Activated CD8-positive, alpha-beta T cell treated with anti-CD3 and anti-CD28 coated beads for 36 hours (primary cell): ENCODE results near the gene C19orf73. TPM values are rescaled to one million over a fixed set of nuclear protein-coding genes. Genes with fewer than 3 reads are reported as not detected.

Experiments used
- ATAC-seq: fragments of 200-7000 bp; cut with Tn5 transposase; one replicate; pipeline ENCODE4 v1.10.0; 2021; ENCODE audit warnings: mild to moderate bottlenecking, moderate library complexity
- CTCF ChIA-PET: fragments of 350-600 bp; sonication (Branson Sonifier 250); formaldehyde crosslinking; loops from one replicate; lab custom pipeline; 2021; ENCODE audit warnings: antibody characterized with exemption; lab: Charles Lee
- POLR2A ChIA-PET: fragments of 350-600 bp; sonication (Branson Sonifier 250); formaldehyde crosslinking; loops from one replicate; lab custom pipeline; 2021; ENCODE audit warnings: antibody characterized with exemption; lab: Charles Lee
- DNase-seq: peaks from one replicate; pipeline ENCODE4 v3.0.0-alpha.2; 2020
- H3K27ac Mint-ChIP-seq: one replicate; pipeline ENCODE4 v1.8.0; 2021; ENCODE audit warnings: mild to moderate bottlenecking, mixed read lengths
- H3K27me3 Mint-ChIP-seq: one replicate; pipeline ENCODE4 v1.8.0; 2021; ENCODE audit warnings: mixed read lengths
- H3K36me3 Mint-ChIP-seq: one replicate; pipeline ENCODE4 v1.8.0; 2021; ENCODE audit warnings: low read depth, mixed read lengths
- H3K4me1 Mint-ChIP-seq: one replicate; pipeline ENCODE4 v1.8.0; 2021; ENCODE audit warnings: low read depth, mixed read lengths
- H3K4me3 Mint-ChIP-seq: one replicate; pipeline ENCODE4 v1.8.0; 2021; ENCODE audit warnings: mild to moderate bottlenecking, moderate library complexity, mixed read lengths
- H3K9me3 Mint-ChIP-seq: one replicate; pipeline ENCODE4 v1.8.0; 2021; ENCODE audit warnings: mixed read lengths
- CTCF ChIP-seq: fragments of 200-600 bp; IDR thresholded peaks from one replicate; pipeline ENCODE4 v1.8.0; 2022; ENCODE audit warnings: antibody characterized with exemption, mild to moderate bottlenecking
- intact Hi-C: fragments of 100-400 bp; cut with micrococcal nuclease; formaldehyde crosslinking; loops from one replicate; pipeline ENCODE4 v1.10.0; 2022
- total RNA-seq, 2 experiments: library from RNA; stranded (reverse); gene quantifications; one replicate each; pipeline ENCODE4 v1.2.3, GENCODE V29; 2021

Gene C19orf73
- total RNA-seq, 2 experiments from 2014 or later = 1.5 to 2.0 TPM

DNA sequence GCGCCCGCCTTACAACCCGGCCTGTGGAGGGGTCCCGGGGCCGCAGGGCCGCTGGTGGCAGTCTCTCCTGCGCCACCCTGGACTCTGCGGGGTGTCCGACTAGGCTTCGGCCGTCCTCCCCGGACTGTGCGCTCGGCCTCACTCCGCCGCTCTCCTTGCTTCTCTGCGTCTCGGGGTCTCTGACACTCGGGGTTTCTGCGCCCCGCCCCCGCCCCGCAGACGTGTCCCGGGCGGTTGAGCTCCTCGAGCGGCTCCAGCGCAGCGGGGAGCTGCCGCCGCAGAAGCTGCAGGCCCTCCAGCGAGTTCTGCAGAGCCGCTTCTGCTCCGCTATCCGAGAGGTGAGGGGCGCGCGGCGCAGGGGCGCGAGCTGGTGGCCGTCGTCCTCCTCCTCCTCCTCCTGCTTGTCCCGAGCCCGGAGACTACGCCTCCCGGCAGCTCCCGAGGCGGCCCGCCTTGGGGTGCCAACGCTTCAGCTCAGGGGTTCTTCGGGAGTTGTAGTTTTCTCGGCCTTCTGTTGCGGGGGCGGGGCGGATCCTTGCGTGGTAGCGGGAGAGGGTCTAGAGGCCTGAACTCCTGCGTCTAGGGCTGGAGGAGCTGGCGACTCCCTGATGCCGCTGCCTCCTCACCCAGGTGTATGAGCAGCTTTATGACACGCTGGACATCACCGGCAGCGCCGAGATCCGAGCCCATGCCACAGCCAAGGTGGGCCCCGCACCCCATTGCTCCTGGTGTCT is 4.1 kb downstream of the C19orf73 start:
- ChIA-PET POLR2A (interaction anchor here (1.5 to 3.4 kb wide), 6 partner anchors 9 to 121 kb away, joined by 3 to 14 read pairs (median 8); partner anchors contain the start of genes GYS1 and RUVBL2), CTCF (interaction anchor here (0.7 to 5.3 kb wide), 24 partner anchors 9 to 121 kb away, joined by 3 to 41 read pairs (median 7); partner anchors contain the start of genes GYS1 and RUVBL2)
- H3K27ac Mint-ChIP-seq = no peak overlapping the region
- peaks cover 6% of the 10 kb centered on the region for H3K36me3 Mint-ChIP-seq
- peak overlapping the region; percentile 68 for H3K4me3 Mint-ChIP-seq
- no peak for TF ChIP-seq CTCF
- peak; percentile 72 for DNase-seq
- peaks cover 28% of the 10 kb centered on the region for H3K4me1 Mint-ChIP-seq
- no peaks in the 10 kb centered on the region for H3K27me3 Mint-ChIP-seq
- H3K9me3 Mint-ChIP-seq = no peaks in the 10 kb centered on the region
- ATAC-seq = no peak
- intact Hi-C loops = no loop called here

- Mint-ChIP-seq H3K27me3 (no peaks in the 10 kb centered on the region), H3K4me1 (peaks cover 28% of the 10 kb centered on the region), H3K36me3 (peaks cover 10% of the 10 kb centered on the region), H3K27ac (peak within 1 kb of the TSS; percentile 21), H3K4me3 (peak within 1 kb of the TSS; percentile 78), H3K9me3 (no peaks in the 10 kb centered on the region)
- POLR2A ChIA-PET = interaction anchor here (0.9 to 3.4 kb wide), 9 partner anchors 9 to 120 kb away, joined by 3 to 14 read pairs (median 5); partner anchors contain the start of genes GYS1 and RUVBL2
- DNase-seq (peak; percentile 69), ATAC-seq (peak; percentile 71)
- intact Hi-C loops = no loop called here
- TF ChIP-seq CTCF = peak; percentile 72
- CTCF ChIA-PET = interaction anchor here (0.7 to 5.3 kb wide), 25 partner anchors 8 to 120 kb away, joined by 3 to 41 read pairs (median 7); partner anchors contain the start of genes GYS1 and RUVBL2
These were observed 4.9 kb downstream of the C19orf73 start, which contains the start of gene LIN7B for GRCh38 chr19:49113762-49114629. TSS of gene LIN7B (plus strand) at chr19:49114370. CDS start at chr19:49114405, 35 bp downstream.

DNA sequence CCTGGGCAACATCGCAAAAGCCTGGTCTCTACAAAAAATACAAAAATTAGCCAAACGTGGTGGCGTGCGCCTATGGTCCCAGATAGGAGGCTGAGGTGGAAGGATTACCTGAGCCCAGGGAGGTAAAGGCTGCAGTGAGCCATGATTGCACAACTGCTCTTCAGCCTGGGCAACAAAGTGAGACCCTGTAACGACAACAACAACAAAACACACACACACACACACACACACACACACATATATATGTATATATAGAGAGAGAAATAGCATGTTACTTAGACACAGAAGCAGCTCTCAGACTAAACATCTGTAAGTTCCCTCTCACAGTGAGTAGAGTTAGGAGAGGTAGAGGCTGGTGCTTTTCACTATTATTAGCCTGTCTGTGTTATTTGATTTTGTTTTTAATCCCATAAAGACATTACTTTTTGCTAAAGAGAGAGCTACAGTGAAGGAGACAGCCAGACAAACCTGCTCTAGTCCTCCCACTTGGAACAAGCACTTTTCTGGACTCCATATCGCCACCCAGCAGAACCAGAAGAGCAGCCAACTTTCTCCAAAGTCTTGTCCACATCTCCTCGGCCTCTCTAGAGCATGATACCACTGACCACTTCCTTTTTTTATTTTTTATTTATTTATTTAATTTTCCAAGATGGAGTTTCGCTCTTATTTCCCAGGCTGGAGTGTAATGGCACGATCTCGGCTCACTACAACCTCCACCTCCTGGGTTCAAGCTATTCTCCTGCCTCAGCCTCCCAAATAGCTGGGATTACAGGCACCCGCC is 7.5 kb downstream of the C19orf73 start:
- Mint-ChIP-seq H3K27me3 (no peaks in the 10 kb centered on the region), H3K9me3 (no peaks in the 10 kb centered on the region), H3K4me3 (no peak overlapping the region), H3K4me1 (peaks cover 16% of the 10 kb centered on the region), H3K27ac (no peak overlapping the region), H3K36me3 (peaks cover 23% of the 10 kb centered on the region)
- ChIA-PET POLR2A (interaction anchor here (0.7 kb wide), 2 partner anchors 9 to 16 kb away, joined by 3 to 4 read pairs; no protein-coding TSS in a partner anchor), CTCF (interaction anchor here (1.2 to 4.8 kb wide), 2 partner anchors 13 to 15 kb away, joined by 6 to 30 read pairs; no protein-coding TSS in a partner anchor)
- no peak for ATAC-seq
- intact Hi-C loops = no loop called here
- TF ChIP-seq CTCF = no peak
- no peak for DNase-seq

GRCh38 chr19:49110567-49110966 is 8.4 kb downstream of the C19orf73 start:
- no peak for TF ChIP-seq CTCF
- Mint-ChIP-seq H3K27ac (no peak overlapping the region), H3K36me3 (peaks cover 26% of the 10 kb centered on the region), H3K27me3 (no peaks in the 10 kb centered on the region), H3K4me1 (peaks cover 18% of the 10 kb centered on the region), H3K9me3 (no peaks in the 10 kb centered on the region), H3K4me3 (no peak overlapping the region)
- ATAC-seq = no peak
- ChIA-PET POLR2A (interaction anchor here (2.0 kb wide), 1 partner anchor 16 kb away, joined by 6 read pairs; no protein-coding TSS in a partner anchor), CTCF (interaction anchor here (4.8 kb wide), 1 partner anchor 12 kb away, joined by 30 read pairs; no protein-coding TSS in a partner anchor)
- no peak for DNase-seq
- intact Hi-C loops = no loop called here
